Astrocyte (in vitro differentiated cells and primary cell): ENCODE measurements around the gene C20orf204. TPM values are rescaled to one million over a fixed set of nuclear protein-coding genes. Genes with fewer than 3 reads are reported as not detected.

Experiments
- DNase-seq: peaks from one replicate; pipeline ENCODE4 v3.0.0-alpha.2; 2010; ENCODE audit warnings: low read depth
- FAIRE-seq: peaks from 2 replicates; lab custom pipeline; 2011; peaks lifted over from hg19 to GRCh38; lab: Jason Lieb, UNC
- H2AFZ ChIP-seq: 2 replicates; pipeline ENCODE4 v1.6.0; 2012; ENCODE audit warnings: low read depth, low read length, inconsistent platforms
- H3K27ac ChIP-seq: 2 replicates; pipeline ENCODE4 v1.5.1; 2011; ENCODE audit warnings: low read depth, low read length, inconsistent platforms
- H3K27me3 ChIP-seq: 2 replicates; pipeline ENCODE4 v1.6.0; 2011; ENCODE audit warnings: low read length, inconsistent platforms; ENCODE audit not compliant: insufficient read depth
- H3K36me3 ChIP-seq: 2 replicates; pipeline ENCODE4 v1.5.1; 2011; ENCODE audit warnings: low read length, inconsistent platforms; ENCODE audit not compliant: insufficient read depth
- H3K4me1 ChIP-seq: 2 replicates; pipeline ENCODE4 v1.5.1; 2011; ENCODE audit warnings: low read length, inconsistent platforms; ENCODE audit not compliant: insufficient read depth
- H3K4me2 ChIP-seq: 2 replicates; pipeline ENCODE4 v1.6.0; 2012; ENCODE audit warnings: low read length, inconsistent platforms
- H3K4me3 ChIP-seq: 2 replicates; pipeline ENCODE4 v1.5.1; 2011; ENCODE audit warnings: low read depth, mild to moderate bottlenecking, low read length, inconsistent platforms; ENCODE audit not compliant: insufficient read depth
- H3K79me2 ChIP-seq: 2 replicates; pipeline ENCODE4 v1.6.0; 2012; ENCODE audit warnings: mild to moderate bottlenecking, low read length, inconsistent platforms; ENCODE audit not compliant: insufficient read depth
- H3K9ac ChIP-seq: 2 replicates; pipeline ENCODE4 v1.6.0; 2012; ENCODE audit warnings: mild to moderate bottlenecking, low read length, inconsistent platforms
- H3K9me3 ChIP-seq: 2 replicates; pipeline ENCODE4 v1.5.1; 2012; ENCODE audit warnings: low read depth, mild to moderate bottlenecking, low read length, inconsistent platforms; ENCODE audit not compliant: insufficient read depth
- H4K20me1 ChIP-seq: 2 replicates; pipeline ENCODE4 v1.6.0; 2012; ENCODE audit warnings: low read length, inconsistent platforms; ENCODE audit not compliant: insufficient read depth
- H3K27ac Mint-ChIP-seq: one replicate; pipeline ENCODE4 v1.8.0; 2021; ENCODE audit warnings: mild to moderate bottlenecking, mixed read lengths; ENCODE audit not compliant: unreplicated experiment
- H3K27me3 Mint-ChIP-seq: one replicate; pipeline ENCODE4 v1.8.0; 2021; ENCODE audit warnings: low read depth, mixed read lengths; ENCODE audit not compliant: unreplicated experiment
- H3K36me3 Mint-ChIP-seq: one replicate; pipeline ENCODE4 v1.8.0; 2021; ENCODE audit warnings: low read depth, mixed read lengths; ENCODE audit not compliant: unreplicated experiment
- H3K4me1 Mint-ChIP-seq: one replicate; pipeline ENCODE4 v1.8.0; 2021; ENCODE audit warnings: low read depth, mixed read lengths; ENCODE audit not compliant: unreplicated experiment
- H3K4me3 Mint-ChIP-seq: one replicate; pipeline ENCODE4 v1.8.0; 2021; ENCODE audit warnings: mild to moderate bottlenecking, moderate library complexity, mixed read lengths; ENCODE audit not compliant: unreplicated experiment
- H3K9me3 Mint-ChIP-seq: one replicate; pipeline ENCODE4 v1.8.0; 2021; ENCODE audit warnings: mild to moderate bottlenecking, mixed read lengths; ENCODE audit not compliant: unreplicated experiment
- EZH2 ChIP-seq: IDR thresholded peaks from 2 replicates; pipeline ENCODE4 v1.6.1; 2012; ENCODE audit warnings: mild to moderate bottlenecking, low read length, inconsistent platforms; ENCODE audit not compliant: insufficient read depth
- total RNA-seq: library from RNA; stranded (reverse); gene quantifications from 2 replicates; pipeline ENCODE4 v1.2.1, GENCODE V29; 2021
- TF ChIP-seq, protein P1 (sequence below): IDR thresholded peaks from 2 replicates; pipeline ENCODE4 v1.5.1; 2011; ENCODE audit warnings: low read depth, mild to moderate bottlenecking, inconsistent platforms, low read length, moderate library complexity; ENCODE audit not compliant: insufficient read depth

Gene C20orf204
- total RNA-seq, 1 donor from 2014 or later: 0.75 TPM

DNA sequence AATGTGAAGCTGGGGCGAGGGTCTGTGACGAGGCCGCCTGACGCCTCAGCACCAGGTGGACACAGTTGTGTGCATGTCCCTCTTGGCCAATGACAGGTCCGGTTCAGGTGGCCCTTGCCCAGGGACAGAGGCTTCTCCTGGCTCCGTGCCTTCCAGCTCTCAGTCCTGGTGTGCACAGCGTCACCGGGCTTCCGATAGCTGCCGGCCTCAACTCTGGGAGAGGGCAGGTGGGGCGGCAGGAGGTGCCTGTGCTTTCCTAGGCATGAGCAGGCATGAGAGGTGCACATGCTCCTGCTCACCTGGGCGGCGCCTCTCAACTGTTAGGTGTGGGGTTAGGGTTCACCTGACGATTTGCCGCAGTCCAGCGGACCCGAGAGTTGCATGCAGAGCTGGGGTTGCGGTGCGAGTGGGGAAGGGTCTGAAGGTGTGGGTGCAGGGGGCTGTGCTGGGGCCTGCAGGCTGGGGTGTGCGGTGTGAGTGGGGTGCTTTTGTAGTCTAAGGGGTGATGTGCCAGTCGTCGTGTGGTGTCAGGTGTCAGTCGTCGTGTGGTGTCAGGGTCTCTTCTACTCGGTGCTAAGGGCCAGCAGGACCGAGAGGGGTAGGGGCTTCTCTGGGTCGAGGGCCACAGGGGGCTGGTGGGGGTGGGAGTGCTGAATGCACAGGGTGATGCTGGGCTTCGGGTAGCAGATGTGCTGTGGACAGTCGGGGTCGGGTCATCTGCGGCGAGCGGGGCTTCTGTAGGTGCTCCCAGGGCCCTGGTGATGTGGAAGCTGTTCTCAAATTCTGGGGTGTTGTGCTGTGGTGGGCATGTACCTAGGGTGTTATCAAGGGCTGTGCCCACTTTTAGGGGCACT, 17.2 kb downstream of the C20orf204 start:
- Mint-ChIP-seq H3K36me3 (no peaks in the 10 kb centered on the region), H3K9me3 (no peaks in the 10 kb centered on the region), H3K27ac (no peak overlapping the region), H3K4me1 (peaks cover 6% of the 10 kb centered on the region), H3K27me3 (peaks cover 20% of the 10 kb centered on the region), H3K4me3 (peak overlapping the region; percentile 20)
- H3K27ac ChIP-seq: no peak overlapping the region
- H3K79me2 ChIP-seq: no peaks in the 10 kb centered on the region
- H3K9me3 ChIP-seq: no peaks in the 10 kb centered on the region
- no peak overlapping the region for H3K9ac ChIP-seq
- peaks cover 22% of the 10 kb centered on the region for H3K27me3 ChIP-seq
- no peak overlapping the region for H3K4me3 ChIP-seq
- peak overlapping the region; percentile 18 for H2AFZ ChIP-seq
- FAIRE-seq: no peak
- no peak overlapping the region for H3K4me2 ChIP-seq
- TF ChIP-seq, protein P1, sequence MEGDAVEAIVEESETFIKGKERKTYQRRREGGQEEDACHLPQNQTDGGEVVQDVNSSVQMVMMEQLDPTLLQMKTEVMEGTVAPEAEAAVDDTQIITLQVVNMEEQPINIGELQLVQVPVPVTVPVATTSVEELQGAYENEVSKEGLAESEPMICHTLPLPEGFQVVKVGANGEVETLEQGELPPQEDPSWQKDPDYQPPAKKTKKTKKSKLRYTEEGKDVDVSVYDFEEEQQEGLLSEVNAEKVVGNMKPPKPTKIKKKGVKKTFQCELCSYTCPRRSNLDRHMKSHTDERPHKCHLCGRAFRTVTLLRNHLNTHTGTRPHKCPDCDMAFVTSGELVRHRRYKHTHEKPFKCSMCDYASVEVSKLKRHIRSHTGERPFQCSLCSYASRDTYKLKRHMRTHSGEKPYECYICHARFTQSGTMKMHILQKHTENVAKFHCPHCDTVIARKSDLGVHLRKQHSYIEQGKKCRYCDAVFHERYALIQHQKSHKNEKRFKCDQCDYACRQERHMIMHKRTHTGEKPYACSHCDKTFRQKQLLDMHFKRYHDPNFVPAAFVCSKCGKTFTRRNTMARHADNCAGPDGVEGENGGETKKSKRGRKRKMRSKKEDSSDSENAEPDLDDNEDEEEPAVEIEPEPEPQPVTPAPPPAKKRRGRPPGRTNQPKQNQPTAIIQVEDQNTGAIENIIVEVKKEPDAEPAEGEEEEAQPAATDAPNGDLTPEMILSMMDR: no peak
- no peak for TF ChIP-seq EZH2
- H4K20me1 ChIP-seq: peaks cover 9% of the 10 kb centered on the region
- peaks cover 7% of the 10 kb centered on the region for H3K4me1 ChIP-seq
- no peak for DNase-seq
- H3K36me3 ChIP-seq: no peaks in the 10 kb centered on the region

- Mint-ChIP-seq H3K27me3 (peaks cover 20% of the 10 kb centered on the region), H3K4me3 (no peak overlapping the region), H3K27ac (no peak overlapping the region), H3K36me3 (no peaks in the 10 kb centered on the region), H3K4me1 (peaks cover 6% of the 10 kb centered on the region), H3K9me3 (no peaks in the 10 kb centered on the region)
- Histone ChIP-seq H3K27me3 (peaks cover 18% of the 10 kb centered on the region), H3K4me3 (no peak overlapping the region), H3K9ac (no peak overlapping the region), H3K4me1 (peaks cover 11% of the 10 kb centered on the region), H3K27ac (no peak overlapping the region), H2AFZ (peak overlapping the region; percentile 18), H3K4me2 (no peak overlapping the region), H3K9me3 (no peaks in the 10 kb centered on the region), H4K20me1 (peaks cover 9% of the 10 kb centered on the region), H3K79me2 (no peaks in the 10 kb centered on the region), H3K36me3 (no peaks in the 10 kb centered on the region)
- FAIRE-seq (no peak), DNase-seq (no peak)
- TF ChIP-seq, protein P1: no peak
- no peak for TF ChIP-seq EZH2
These were observed 18.1 kb downstream of the C20orf204 start for GRCh38 chr20:64053841-64054661.
